Erythroblast (primary cell): ENCODE measurements around the gene ST6GAL2.

Source experiments
- GATA1 ChIP-seq: IDR thresholded peaks from 2 replicates; pipeline ENCODE4 v1.6.1; 2011; ENCODE audit warnings: low read depth, mild to moderate bottlenecking, control low read depth, low read length, moderate library complexity
- POLR2A ChIP-seq: IDR thresholded peaks from 2 replicates; pipeline ENCODE4 v1.6.1; 2011; ENCODE audit warnings: mild to moderate bottlenecking, low read length

DNA sequence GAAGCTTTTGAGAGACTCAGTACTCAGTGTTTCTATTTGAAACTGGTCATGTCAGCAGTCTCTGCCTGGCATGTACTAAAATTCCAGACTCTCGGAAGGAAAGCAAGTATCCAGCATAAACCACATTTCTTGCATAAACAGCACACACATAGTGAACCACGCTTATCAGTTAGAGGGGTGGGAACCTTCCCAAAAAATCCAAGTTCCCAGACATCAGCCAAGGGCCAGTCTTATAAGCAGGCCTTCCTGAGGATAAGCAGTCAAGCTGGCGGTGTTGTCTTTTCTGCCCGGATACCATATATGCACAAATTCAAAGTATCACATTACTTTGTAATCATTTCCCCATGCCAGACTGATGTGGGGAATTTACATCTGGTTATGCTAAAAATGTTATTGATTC is 73.6 kb downstream of the ST6GAL2 start:
- TF ChIP-seq POLR2A = no peak
- no peak for TF ChIP-seq GATA1
